Right renal pelvis (tissue), 4 donors: Measurements from ENCODE around the gene LRP1B. TPM values are rescaled to one million over a fixed set of nuclear protein-coding genes. Genes with fewer than 3 reads are reported as not detected.

Source experiments
- DNase-seq, 4 donors: peaks; one replicate each; pipeline ENCODE4 v3.0.0-alpha.2; 2013; ENCODE audit warnings: low read depth in 4 of 4, low spot score in 3 of 4, missing footprints in 1 of 4
- polyA plus RNA-seq, 4 donors: library from polyadenylated mRNA; unstranded; fragments of 120-200 nt; gene quantifications; one replicate each; pipeline ENCODE4 v1.2.1, GENCODE V29; 2013; ENCODE audit not compliant: insufficient read length in 4 of 4

Gene LRP1B
- polyA plus RNA-seq, 4 donors: 0.96 to 1.1 (median 0.99) TPM

- no peak for DNase-seq
Observed at GRCh38 chr2:141529659-141530058, 601.2 kb downstream of the LRP1B start.

GRCh38 chr2:141528990-141529389 is 601.8 kb downstream of the LRP1B start:
- DNase-seq: no peak

- DNase-seq: no peak
Observed at GRCh38 chr2:141526760-141527159, 604.1 kb downstream of the LRP1B start.

GRCh38 chr2:141524777-141525176 is 606.0 kb downstream of the LRP1B start:
- DNase-seq: no peak

GRCh38 chr2:141523199-141523598 is 607.6 kb downstream of the LRP1B start:
- DNase-seq: no peak

- no peak for DNase-seq
Observed at GRCh38 chr2:141522702-141523101, 608.1 kb downstream of the LRP1B start.

- DNase-seq: no peak
Observed at GRCh38 chr2:141522048-141522447, 608.8 kb downstream of the LRP1B start.

GRCh38 chr2:141519906-141520305 is 610.9 kb downstream of the LRP1B start:
- DNase-seq: no peak

- DNase-seq: no peak
Observed at GRCh38 chr2:141517852-141518421, 612.9 kb downstream of the LRP1B start.

GRCh38 chr2:141517180-141517851 is 613.5 kb downstream of the LRP1B start:
- DNase-seq: no peak

- no peak for DNase-seq
Observed at GRCh38 chr2:141515931-141516330, 614.9 kb downstream of the LRP1B start.

GRCh38 chr2:141513853-141514252 is 617.0 kb downstream of the LRP1B start:
- DNase-seq: no peak

- no peak for DNase-seq
Observed at GRCh38 chr2:141508806-141509595, 621.8 kb downstream of the LRP1B start.

- DNase-seq: no peak
Observed at GRCh38 chr2:141508086-141508752, 622.6 kb downstream of the LRP1B start.

GRCh38 chr2:141506135-141506534 is 624.7 kb downstream of the LRP1B start:
- DNase-seq: no peak

GRCh38 chr2:141501752-141502151 is 629.1 kb downstream of the LRP1B start:
- DNase-seq: no peak

GRCh38 chr2:141499123-141499522 is 631.7 kb downstream of the LRP1B start:
- no peak for DNase-seq

- no peak for DNase-seq
Observed at GRCh38 chr2:141498561-141498960, 632.3 kb downstream of the LRP1B start.

- no peak for DNase-seq
Observed at GRCh38 chr2:141497272-141497671, 633.5 kb downstream of the LRP1B start.

- DNase-seq: no peak
Observed at GRCh38 chr2:141496810-141497209, 634.0 kb downstream of the LRP1B start.

- no peak for DNase-seq
Observed at GRCh38 chr2:141493936-141494335, 636.9 kb downstream of the LRP1B start.
